ENCODE data around the gene RAB26.

RAB26 gene

DNA sequence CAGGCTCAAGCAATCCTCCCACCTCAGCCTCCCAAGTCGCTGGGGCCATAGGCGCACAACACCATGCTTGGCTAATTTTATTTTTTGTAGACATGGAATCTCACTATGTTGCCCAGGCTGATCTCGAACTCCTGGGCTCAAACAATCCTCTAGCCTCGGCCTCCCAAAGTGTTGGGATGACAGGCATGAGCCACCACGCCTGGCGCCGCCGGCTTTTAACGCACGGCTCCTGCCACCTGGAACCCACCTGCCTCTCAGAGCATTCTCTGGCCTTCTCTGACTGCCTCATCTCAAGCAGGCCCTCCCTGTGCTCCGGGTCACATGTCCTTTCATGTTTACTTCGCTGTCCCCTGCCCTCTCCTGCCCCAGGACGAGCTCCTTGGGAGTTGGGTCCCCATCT, 37.6 kb downstream of the RAB26 start:
- peaks cover 9% of the 10 kb centered on the region for H3K4me1 Mint-ChIP-seq
- H3K27ac Mint-ChIP-seq (ENCODE audit: low read depth) = no peak overlapping the region
- ATAC-seq (replicated peaks; ENCODE audit: extremely low read depth, poor library complexity, severe bottlenecking) (no peak), DNase-seq (ENCODE audit: low spot score in 2 of 2) (no peak)
- no peaks in the 10 kb centered on the region for H3K9me3 Mint-ChIP-seq
- H3K36me3 Mint-ChIP-seq (ENCODE audit: insufficient read depth) = peaks cover 2% of the 10 kb centered on the region
- H3K27me3 Mint-ChIP-seq = no peaks in the 10 kb centered on the region
- H3K4me3 Mint-ChIP-seq = no peak overlapping the region

DNA sequence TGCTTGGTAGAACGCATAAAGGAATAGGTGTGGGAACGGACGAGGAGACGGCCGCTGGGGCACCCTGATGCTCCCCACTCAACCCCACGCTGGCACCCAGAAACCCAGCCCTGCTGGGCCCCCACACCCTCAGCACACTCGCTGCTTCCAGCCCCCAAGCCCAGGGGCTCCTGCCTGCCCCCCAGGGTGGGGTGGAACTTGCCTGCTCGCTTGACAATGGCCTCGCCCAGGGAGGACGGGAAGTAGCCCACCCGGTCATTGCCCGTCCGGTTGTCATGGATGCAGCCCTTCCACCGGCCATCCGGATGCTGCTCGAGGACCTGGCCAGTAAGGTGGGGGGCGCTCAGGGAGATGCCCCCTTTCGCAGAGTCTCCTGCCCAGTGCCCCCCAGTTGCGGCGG, 38.1 kb downstream of the RAB26 start:
- Mint-ChIP-seq H3K9me3 (no peaks in the 10 kb centered on the region), H3K4me3 (no peak overlapping the region), H3K4me1 (peaks cover 9% of the 10 kb centered on the region), H3K36me3 (ENCODE audit: insufficient read depth) (peaks cover 2% of the 10 kb centered on the region), H3K27me3 (no peaks in the 10 kb centered on the region), H3K27ac (ENCODE audit: low read depth) (no peak overlapping the region)
- no peak for ATAC-seq (replicated peaks; ENCODE audit: extremely low read depth, poor library complexity, severe bottlenecking)
- no peak for DNase-seq (ENCODE audit: low spot score in 2 of 2)

DNA sequence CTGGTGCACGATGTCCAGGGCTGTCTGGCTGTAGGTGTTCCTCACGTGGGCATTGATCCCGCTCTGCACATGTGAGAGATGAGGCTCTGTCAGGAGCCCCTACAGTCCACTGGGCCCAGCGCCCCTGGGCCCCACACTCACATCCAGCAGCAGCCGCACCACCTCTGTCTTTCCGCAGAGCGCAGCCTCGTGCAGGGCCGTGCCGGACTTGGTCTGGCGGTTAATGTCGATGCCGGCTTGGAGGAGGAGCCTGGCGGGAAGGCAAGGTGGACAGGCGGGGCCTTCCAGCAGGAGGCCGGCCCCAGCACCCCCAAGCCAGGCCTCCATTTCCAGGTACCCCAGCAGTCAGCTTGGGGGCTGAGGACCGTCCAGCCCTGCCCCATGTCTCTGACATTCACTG, 38.8 kb downstream of the RAB26 start:
- Mint-ChIP-seq H3K4me1 (peaks cover 3% of the 10 kb centered on the region), H3K27ac (ENCODE audit: low read depth) (no peak overlapping the region), H3K36me3 (ENCODE audit: insufficient read depth) (peaks cover 2% of the 10 kb centered on the region), H3K9me3 (no peaks in the 10 kb centered on the region), H3K4me3 (no peak overlapping the region), H3K27me3 (no peaks in the 10 kb centered on the region)
- no peak for DNase-seq (ENCODE audit: low spot score in 2 of 2)
- ATAC-seq (replicated peaks; ENCODE audit: extremely low read depth, poor library complexity, severe bottlenecking) = no peak

DNA sequence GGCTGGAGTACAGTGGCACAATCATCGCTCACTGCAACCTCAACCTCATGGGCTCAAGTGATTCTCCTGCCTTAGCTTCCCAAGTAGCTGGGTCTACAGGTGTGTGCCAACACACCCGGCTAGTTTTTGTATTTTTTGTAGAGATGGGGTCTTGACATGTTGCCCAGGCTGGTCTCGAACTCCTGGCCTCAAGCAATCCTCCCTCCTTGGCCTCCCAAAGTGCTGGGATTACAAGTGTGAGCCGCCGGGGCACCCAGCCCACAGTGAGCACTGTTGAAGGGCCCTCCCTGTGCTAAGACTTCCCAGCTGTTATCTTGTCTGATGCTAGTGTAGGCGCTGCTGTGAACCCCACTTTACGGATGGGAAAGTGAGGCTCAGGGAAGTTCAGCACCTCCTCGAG, 40.0 kb downstream of the RAB26 start:
- Mint-ChIP-seq H3K36me3 (ENCODE audit: insufficient read depth) (peaks cover 2% of the 10 kb centered on the region), H3K27me3 (no peaks in the 10 kb centered on the region), H3K9me3 (no peaks in the 10 kb centered on the region), H3K4me1 (no peaks in the 10 kb centered on the region), H3K27ac (ENCODE audit: low read depth) (no peak overlapping the region), H3K4me3 (no peak overlapping the region)
- no peak for ATAC-seq (replicated peaks; ENCODE audit: extremely low read depth, poor library complexity, severe bottlenecking)
- DNase-seq (ENCODE audit: low spot score in 2 of 2) = no peak

DNA sequence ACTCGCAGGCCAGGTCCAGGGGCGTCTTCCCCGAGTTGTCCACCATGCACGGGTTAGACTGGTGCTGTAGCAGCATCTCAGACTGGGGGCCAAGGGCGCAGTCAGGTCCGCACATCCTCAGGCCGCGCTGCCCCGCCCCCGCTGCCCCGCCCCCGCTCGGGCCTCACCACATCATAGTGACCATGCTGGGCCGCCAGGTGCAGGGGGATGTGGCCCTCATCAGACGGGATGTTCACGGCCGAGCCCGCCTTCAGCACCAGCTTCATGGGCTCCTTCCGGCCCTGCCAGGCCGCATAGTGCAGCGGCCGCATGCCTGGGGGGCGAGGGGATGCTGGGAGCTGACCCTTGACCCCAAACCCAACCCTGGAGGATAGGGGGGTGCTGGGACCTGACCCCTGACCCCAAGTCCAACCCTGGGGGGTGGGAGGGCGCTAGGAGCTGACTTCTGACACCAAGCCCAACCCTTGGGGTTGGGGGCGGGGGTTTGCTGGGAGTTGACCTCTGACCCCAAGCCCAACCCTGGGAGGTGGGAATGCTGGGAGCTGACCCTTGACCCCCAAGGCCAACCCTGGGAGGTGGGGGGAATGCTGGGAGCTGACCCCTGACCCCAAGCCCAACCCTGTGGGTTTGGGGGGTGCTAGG, 40.9 kb downstream of the RAB26 start:
- H3K4me3 Mint-ChIP-seq = no peak overlapping the region
- peaks cover 1% of the 10 kb centered on the region for H3K27me3 Mint-ChIP-seq

DNA sequence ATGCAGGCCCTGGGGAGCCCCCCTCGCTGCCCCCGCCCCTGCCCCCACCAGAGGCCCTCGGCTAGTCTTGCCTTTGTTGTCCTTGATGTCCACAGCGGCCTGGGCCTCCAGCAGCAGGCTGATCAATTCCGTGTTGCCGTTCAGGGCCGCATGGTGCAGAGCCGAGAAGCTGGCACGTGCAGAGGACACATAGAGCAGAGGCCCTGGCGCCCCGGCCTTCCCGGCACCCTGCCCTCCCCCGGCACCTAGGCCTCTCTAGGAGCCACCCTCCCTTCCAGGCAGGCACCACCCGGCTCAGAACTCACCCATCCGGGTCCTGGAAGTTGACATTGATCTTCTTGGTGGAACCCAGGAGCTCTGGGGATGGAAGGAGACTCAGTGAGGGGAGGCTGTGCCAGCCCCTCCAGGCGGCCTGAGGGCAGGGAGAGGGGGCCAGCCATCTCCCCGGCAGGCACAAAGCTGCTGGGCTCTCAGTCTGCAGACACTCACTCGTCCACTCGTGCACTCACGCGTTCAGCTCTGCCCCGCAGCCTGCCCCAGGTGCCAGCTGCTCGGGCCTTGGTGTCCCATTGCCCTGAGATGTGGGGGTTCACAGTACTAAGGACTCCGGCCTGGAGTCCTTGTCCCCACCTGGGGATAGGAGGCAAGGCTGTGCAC, 41.7 kb downstream of the RAB26 start:
- Mint-ChIP-seq H3K4me3 (no peak overlapping the region), H3K27ac (ENCODE audit: low read depth) (no peak overlapping the region), H3K4me1 (no peaks in the 10 kb centered on the region), H3K27me3 (peaks cover 9% of the 10 kb centered on the region), H3K9me3 (no peaks in the 10 kb centered on the region), H3K36me3 (ENCODE audit: insufficient read depth) (peaks cover 3% of the 10 kb centered on the region)
- ATAC-seq (replicated peaks; ENCODE audit: extremely low read depth, poor library complexity, severe bottlenecking) (no peak), DNase-seq (ENCODE audit: low spot score in 2 of 2) (no peak)

More for the DNA sequence above, 40.9 kb downstream of the RAB26 start:
- ATAC-seq (replicated peaks; ENCODE audit: extremely low read depth, poor library complexity, severe bottlenecking) (no peak), DNase-seq (ENCODE audit: low spot score in 2 of 2) (no peak)
- Mint-ChIP-seq H3K4me1 (no peaks in the 10 kb centered on the region), H3K9me3 (no peaks in the 10 kb centered on the region), H3K36me3 (ENCODE audit: insufficient read depth) (peaks cover 2% of the 10 kb centered on the region), H3K27ac (ENCODE audit: low read depth) (no peak overlapping the region)

DNA sequence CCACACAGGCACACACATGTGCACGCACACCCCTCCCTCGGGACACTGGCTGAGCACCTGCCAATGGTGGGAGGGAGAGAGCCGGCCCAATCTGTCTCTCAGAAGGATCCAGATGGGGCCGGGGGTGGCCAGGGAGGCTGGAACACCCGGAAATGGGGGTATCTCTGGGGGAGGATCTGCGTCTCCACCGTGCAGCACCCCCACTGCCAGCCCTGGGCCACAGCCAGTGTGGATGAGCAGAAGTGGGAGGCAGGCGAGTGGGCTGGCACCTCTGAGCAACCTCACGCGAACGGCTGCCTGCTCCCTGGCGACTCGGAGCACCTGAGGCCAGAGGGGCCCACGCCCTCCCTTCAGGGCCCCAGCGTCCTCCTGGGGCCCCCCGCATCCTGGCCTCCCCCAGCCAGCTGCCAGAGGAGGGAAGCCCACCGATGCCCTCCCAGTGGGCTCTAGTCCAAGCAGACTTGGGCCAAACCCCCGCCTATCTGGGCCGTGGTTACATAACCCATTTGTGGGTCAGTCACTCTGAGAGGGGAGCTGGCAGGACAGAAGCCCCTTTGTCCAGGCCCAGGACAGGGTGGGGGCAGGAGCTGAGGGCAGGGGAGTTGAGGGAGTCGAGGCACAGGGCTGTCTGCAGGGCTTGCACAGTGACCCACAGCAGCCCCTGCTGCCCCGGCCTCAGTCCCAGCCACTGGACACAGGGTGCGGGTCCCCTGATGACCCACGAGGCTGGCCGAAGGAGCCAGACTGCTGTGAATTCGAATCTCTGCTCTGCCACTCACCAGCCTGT, 42.4 kb downstream of the RAB26 start:
- no peaks in the 10 kb centered on the region for H3K9me3 Mint-ChIP-seq
- H3K27ac Mint-ChIP-seq (ENCODE audit: low read depth) = no peak overlapping the region
- peaks cover 3% of the 10 kb centered on the region for H3K36me3 Mint-ChIP-seq (ENCODE audit: insufficient read depth)
- H3K4me1 Mint-ChIP-seq = no peaks in the 10 kb centered on the region
- H3K4me3 Mint-ChIP-seq = no peak overlapping the region
- peaks cover 12% of the 10 kb centered on the region for H3K27me3 Mint-ChIP-seq
- ATAC-seq (replicated peaks; ENCODE audit: extremely low read depth, poor library complexity, severe bottlenecking) (no peak), DNase-seq (ENCODE audit: low spot score in 2 of 2) (no peak)

DNA sequence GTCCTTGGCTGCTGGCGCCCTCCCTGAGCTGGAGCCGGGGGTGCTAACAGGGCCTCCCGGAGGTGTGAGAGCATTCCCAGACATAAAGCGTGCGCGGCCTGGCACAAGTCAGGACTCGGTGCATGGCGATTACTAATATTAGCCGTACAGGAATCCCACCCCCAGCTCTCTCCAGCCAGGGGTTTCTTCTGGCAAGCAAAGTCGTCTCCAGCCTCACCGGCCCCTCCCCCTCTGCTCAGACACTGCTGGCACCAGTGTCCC, 43.0 kb downstream of the RAB26 start:
- peaks cover 12% of the 10 kb centered on the region for H3K27me3 Mint-ChIP-seq

DNA sequence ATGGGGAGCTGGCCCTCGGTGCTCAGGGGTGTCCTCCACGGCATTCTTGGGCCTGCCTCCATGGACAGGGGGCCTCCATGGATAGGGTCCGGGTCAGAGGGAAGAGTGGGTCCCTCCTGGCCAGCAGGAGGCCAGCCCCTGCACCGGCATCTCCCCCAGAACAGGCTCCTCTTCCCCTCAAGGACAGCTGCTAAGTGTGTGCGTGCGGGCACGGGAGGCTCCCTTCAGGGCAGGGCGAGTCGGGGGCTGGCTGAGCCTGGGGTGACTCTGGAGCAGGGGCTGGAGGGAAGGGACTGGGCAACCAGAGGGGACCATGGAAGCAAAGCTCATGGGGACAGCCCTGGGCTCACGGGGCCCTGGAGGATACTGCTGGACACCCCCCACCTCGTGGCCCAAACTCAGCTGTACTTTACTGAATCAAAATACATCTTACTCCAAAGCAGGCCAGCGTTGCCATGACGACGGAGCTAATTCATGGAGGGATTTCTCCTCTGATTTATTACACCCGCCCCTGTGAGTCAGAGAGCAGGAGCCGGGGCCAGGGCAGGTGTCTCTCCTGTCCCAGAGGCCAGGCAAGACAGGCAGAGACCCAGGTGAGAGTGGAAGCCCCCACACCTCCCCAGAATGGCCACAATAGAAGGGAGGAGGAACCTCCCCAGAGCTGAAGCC, 45.9 kb downstream of the RAB26 start:
- peaks cover 1% of the 10 kb centered on the region for H3K36me3 Mint-ChIP-seq (ENCODE audit: insufficient read depth)
- H3K27ac Mint-ChIP-seq (ENCODE audit: low read depth) = no peak overlapping the region
- no peaks in the 10 kb centered on the region for H3K9me3 Mint-ChIP-seq
- no peak for DNase-seq (ENCODE audit: low spot score in 2 of 2)
- H3K27me3 Mint-ChIP-seq = peaks cover 35% of the 10 kb centered on the region
- H3K4me3 Mint-ChIP-seq = peak overlapping the region; percentile 44
- H3K4me1 Mint-ChIP-seq = no peaks in the 10 kb centered on the region
- no peak for ATAC-seq (replicated peaks; ENCODE audit: extremely low read depth, poor library complexity, severe bottlenecking)

More for the DNA sequence above, 43.0 kb downstream of the RAB26 start:
- Mint-ChIP-seq H3K36me3 (ENCODE audit: insufficient read depth) (peaks cover 2% of the 10 kb centered on the region), H3K9me3 (no peaks in the 10 kb centered on the region), H3K4me1 (no peaks in the 10 kb centered on the region), H3K27ac (ENCODE audit: low read depth) (no peak overlapping the region), H3K4me3 (no peak overlapping the region)
- ATAC-seq (replicated peaks; ENCODE audit: extremely low read depth, poor library complexity, severe bottlenecking) = no peak
- no peak for DNase-seq (ENCODE audit: low spot score in 2 of 2)

DNA sequence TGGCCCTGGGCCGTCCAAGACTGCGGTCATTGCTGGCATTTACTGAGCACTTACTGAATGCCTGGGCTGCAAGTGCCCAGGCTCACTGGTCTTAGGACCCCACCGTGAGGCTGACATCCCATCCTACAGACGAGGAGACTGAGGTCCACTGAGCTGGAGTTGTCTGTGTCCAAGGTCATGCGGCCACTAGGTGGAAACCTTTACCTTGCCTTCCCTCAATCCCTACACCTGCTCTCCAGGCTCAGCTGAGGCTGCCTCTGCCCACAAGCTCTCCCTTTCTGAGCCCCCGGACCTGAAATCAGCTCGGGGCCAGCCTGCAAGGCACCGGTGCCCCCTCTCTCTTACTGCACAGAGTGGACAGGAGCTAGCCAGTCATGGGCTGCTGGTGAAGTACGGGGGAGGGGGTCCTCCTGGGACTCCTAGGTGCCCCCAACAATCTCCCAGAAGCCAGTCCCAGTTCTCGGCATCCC, 46.5 kb downstream of the RAB26 start:
- no peaks in the 10 kb centered on the region for H3K4me1 Mint-ChIP-seq
- ATAC-seq (replicated peaks; ENCODE audit: extremely low read depth, poor library complexity, severe bottlenecking) = peak; percentile 70
- H3K27me3 Mint-ChIP-seq = peaks cover 35% of the 10 kb centered on the region
- peak in 1 of 2 donors; percentile 29 for DNase-seq (ENCODE audit: low spot score in 2 of 2)
- no peaks in the 10 kb centered on the region for H3K9me3 Mint-ChIP-seq
- peaks cover 1% of the 10 kb centered on the region for H3K36me3 Mint-ChIP-seq (ENCODE audit: insufficient read depth)
- no peak overlapping the region for H3K27ac Mint-ChIP-seq (ENCODE audit: low read depth)
- H3K4me3 Mint-ChIP-seq = peak overlapping the region; percentile 44

DNA sequence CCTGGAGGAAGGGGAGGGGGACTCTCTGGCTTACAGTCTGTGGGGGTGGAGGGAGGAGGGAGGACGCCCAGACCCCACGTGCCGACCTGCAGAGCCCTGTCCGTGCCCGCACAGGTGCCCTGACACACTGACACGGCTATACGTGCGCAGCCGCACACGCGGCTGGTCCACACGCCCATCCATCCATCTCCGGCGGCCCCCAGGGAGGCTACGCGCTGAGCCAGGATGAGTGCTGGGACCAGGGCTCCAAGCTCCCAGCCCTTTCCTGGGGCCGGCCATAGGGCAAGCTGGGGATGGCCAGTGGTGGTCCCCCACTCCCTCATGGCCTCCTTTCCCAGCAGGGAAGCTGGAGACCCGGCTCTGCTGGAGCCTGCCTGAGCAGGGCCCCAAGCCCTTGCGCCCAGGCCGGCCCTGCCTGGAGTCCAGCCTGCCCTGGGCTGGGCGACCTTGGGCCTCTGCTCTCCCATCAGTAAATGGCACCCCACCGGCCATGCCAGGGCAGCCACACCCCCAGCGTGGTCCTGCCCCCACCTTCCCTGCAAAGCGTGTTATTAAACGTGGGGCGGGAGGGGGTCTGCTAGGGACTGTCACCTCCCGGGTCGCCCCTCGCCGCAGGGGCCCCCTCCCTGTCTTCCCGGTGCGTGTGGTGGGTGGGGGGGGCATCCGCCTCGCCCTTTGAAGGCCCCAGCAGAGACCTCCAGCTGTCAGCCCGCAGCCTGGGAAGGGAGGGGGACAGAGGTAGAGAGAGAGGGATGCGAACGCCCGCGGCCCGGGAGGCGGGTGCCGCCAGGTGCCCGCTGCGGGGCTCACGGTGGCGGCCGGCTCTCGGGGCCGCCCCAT, 47.1 kb downstream of the RAB26 start:
- H3K27me3 Mint-ChIP-seq = peaks cover 35% of the 10 kb centered on the region

More for the DNA sequence above, 47.1 kb downstream of the RAB26 start:
- ATAC-seq (replicated peaks; ENCODE audit: extremely low read depth, poor library complexity, severe bottlenecking) (no peak), DNase-seq (ENCODE audit: low spot score in 2 of 2) (no peak)
- Mint-ChIP-seq H3K4me1 (no peaks in the 10 kb centered on the region), H3K9me3 (no peaks in the 10 kb centered on the region), H3K27ac (ENCODE audit: low read depth) (no peak overlapping the region), H3K36me3 (ENCODE audit: insufficient read depth) (peaks cover 1% of the 10 kb centered on the region), H3K4me3 (peak overlapping the region; percentile 44)
